Caco-2 (cell line): ENCODE results near the gene DSTN. TPM values are rescaled to one million over a fixed set of nuclear protein-coding genes. Genes with fewer than 3 reads are reported as not detected.
A peak's percentile ranks its signal among the peaks of the same experiment; 100 is the strongest.

Source experiments
- BruUV-seq: library from RNA; stranded (reverse); fragments of 400-500 nt; replicated peaks from 2 replicates; lab custom pipeline; 2021; lab: Mats Ljungman, UMichigan
- CTCF ChIA-PET: fragments of 300-600 bp; sonication (Branson Sonifier 250); formaldehyde crosslinking; loops from one replicate; lab custom pipeline; 2022; ENCODE audit warnings: antibody characterized with exemption; lab: Charles Lee
- POLR2A ChIA-PET: fragments of 300-600 bp; sonication (Branson Sonifier 250); formaldehyde crosslinking; loops from one replicate; lab custom pipeline; 2022; ENCODE audit warnings: antibody characterized with exemption; lab: Charles Lee
- DNase-seq, 2 experiments: peaks; one replicate each; pipeline versions ENCODE4 v3.0.0 to v3.0.0-alpha.2; 2020 to 2022
- H3K27me3 ChIP-seq: replicated peaks from 2 replicates; pipeline ENCODE4 v1.6.0; 2011; ENCODE audit warnings: low read length; ENCODE audit not compliant: control insufficient read depth, insufficient read depth
- H3K36me3 ChIP-seq: 2 replicates; pipeline ENCODE4 v1.5.1; 2011; ENCODE audit warnings: low read length; ENCODE audit not compliant: control insufficient read depth, insufficient read depth
- H3K4me1 ChIP-seq: fragments of 250-450 bp; sonication (Bioruptor Pico); 2 replicates; pipeline ENCODE4 v1.5.1; 2020; ENCODE audit warnings: mild to moderate bottlenecking
- H3K4me3 ChIP-seq: 2 replicates; pipeline ENCODE4 v1.5.1; 2011; ENCODE audit warnings: low read depth, mild to moderate bottlenecking, control low read depth, low read length
- H3K9me3 ChIP-seq: fragments of 250-450 bp; sonication (Bioruptor Pico); 2 replicates; pipeline ENCODE4 v1.5.1; 2020; ENCODE audit warnings: mild to moderate bottlenecking, moderate library complexity
- H3K27ac Mint-ChIP-seq: one replicate; pipeline ENCODE4 v1.8.0; 2022; ENCODE audit warnings: mixed read lengths; ENCODE audit not compliant: unreplicated experiment
- H3K27me3 Mint-ChIP-seq: one replicate; pipeline ENCODE4 v1.8.0; 2022; ENCODE audit warnings: mixed read lengths; ENCODE audit not compliant: insufficient read depth, unreplicated experiment
- H3K36me3 Mint-ChIP-seq: one replicate; pipeline ENCODE4 v1.8.0; 2022; ENCODE audit warnings: mild to moderate bottlenecking, mixed read lengths; ENCODE audit not compliant: insufficient read depth, unreplicated experiment
- H3K4me1 Mint-ChIP-seq: one replicate; pipeline ENCODE4 v1.8.0; 2022; ENCODE audit warnings: low read depth, mixed read lengths; ENCODE audit not compliant: unreplicated experiment
- H3K4me3 Mint-ChIP-seq: one replicate; pipeline ENCODE4 v1.8.0; 2022; ENCODE audit warnings: mild to moderate bottlenecking, moderate library complexity, mixed read lengths; ENCODE audit not compliant: unreplicated experiment
- H3K9me3 Mint-ChIP-seq: one replicate; pipeline ENCODE4 v1.8.0; 2022; ENCODE audit warnings: mixed read lengths; ENCODE audit not compliant: unreplicated experiment
- CTCF ChIP-seq, 2 experiments: fragments of 200-600 bp in 1 of 2; IDR thresholded peaks; 1 replicate in 1 of 2; 2 replicates in 1 of 2; pipeline versions ENCODE4 v1.5.1 to v1.8.0; 2011 to 2022; ENCODE audit warnings: antibody characterized with exemption in 1 of 2, control low read depth in 1 of 2, inconsistent platforms in 1 of 2, low read depth in 1 of 2, low read length in 1 of 2, mild to moderate bottlenecking in 1 of 2, moderate library complexity in 1 of 2; ENCODE audit not compliant: insufficient read depth in 1 of 2, severe bottlenecking in 1 of 2, unreplicated experiment in 1 of 2
- intact Hi-C: fragments of 100-400 bp; cut with micrococcal nuclease; formaldehyde crosslinking; loops from one replicate; pipeline ENCODE4 v1.10.0; 2022; ENCODE audit not compliant: unreplicated experiment
- total RNA-seq: library from RNA; stranded (reverse); gene quantifications from 2 replicates; pipeline ENCODE4 v1.2.3, GENCODE V29; 2022

The DSTN gene
- total RNA-seq, 1 experiment from 2014 or later: 318 TPM

- CTCF ChIA-PET: no interaction called here
- no peak overlapping the region for H3K4me3 ChIP-seq
- POLR2A ChIA-PET: no interaction called here
- Mint-ChIP-seq H3K4me3 (peak overlapping the region; percentile 22), H3K27me3 (no peaks in the 10 kb centered on the region), H3K27ac (peak overlapping the region; percentile 32), H3K9me3 (no peaks in the 10 kb centered on the region), H3K36me3 (peaks cover 100% of the 10 kb centered on the region), H3K4me1 (peaks cover 5% of the 10 kb centered on the region)
- H3K4me1 ChIP-seq: 0 out of 2 replicates have a peak, but pooled peaks cover 6% of the 10 kb centered on the region
- peak in 1 of 2 experiments; percentile 36 for DNase-seq
- intact Hi-C loops: loop anchor here (1.0 kb wide), 2 partner anchors 79 to 112 kb away; no protein-coding TSS in a partner anchor
- H3K27me3 ChIP-seq: no peaks in the 10 kb centered on the region
- TF ChIP-seq CTCF (IDR thresholded peaks at IDR 0.05; ENCODE audit: insufficient read depth in 1 of 2, low read depth in 1 of 2, low read length in 1 of 2, severe bottlenecking in 1 of 2, unreplicated experiment in 1 of 2): no peak
- no peaks in the 10 kb centered on the region for H3K9me3 ChIP-seq
- H3K36me3 ChIP-seq: peaks cover 31% of the 10 kb centered on the region
- BruUV-seq: no TSS peak
Measured at GRCh38 chr20:17616480-17617211, 46.8 kb downstream of the DSTN start.

DNA sequence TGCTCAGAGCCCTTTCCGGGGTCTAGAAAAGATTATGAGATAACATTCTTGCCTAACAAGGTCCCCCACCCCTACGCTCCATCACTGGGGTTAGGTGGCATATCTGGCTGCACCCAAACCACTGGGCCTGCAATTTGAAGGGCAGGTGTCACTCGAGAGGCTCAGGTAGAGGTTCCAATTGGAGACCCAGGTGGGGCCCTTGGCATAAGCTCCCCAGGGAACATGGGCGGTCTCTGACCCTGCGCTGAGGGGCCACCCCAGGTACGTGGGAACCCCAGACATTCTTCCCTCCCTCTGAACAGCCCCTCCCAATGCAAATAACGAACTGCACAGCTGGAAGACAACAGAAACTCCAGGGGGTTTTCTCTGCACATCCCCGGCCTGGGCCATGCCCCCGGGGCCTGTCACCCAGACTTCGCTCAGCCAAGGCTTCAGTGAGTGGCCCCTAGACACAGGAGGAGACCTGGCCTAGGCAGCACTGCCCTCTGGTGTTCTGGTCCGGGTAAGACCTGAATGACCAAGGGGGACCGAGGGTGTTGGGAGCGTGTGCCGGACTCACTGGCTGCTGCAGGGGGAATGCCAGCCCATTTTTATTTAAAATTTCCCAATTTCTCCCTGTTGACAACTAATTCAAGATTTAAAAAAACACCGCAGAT is 47.5 kb downstream of the DSTN start:
- CTCF ChIA-PET: interaction anchor here (0.6 to 1.4 kb wide), 3 partner anchors 47 to 261 kb away, joined by 3 to 6 read pairs (median 5); partner anchors contain the start of gene DSTN
- BruUV-seq: no TSS peak

More for the DNA sequence above, 47.5 kb downstream of the DSTN start:
- Histone ChIP-seq H3K9me3 (no peaks in the 10 kb centered on the region), H3K4me3 (no peak overlapping the region), H3K4me1 (0 out of 2 replicates have a peak, but pooled peaks cover 6% of the 10 kb centered on the region), H3K27me3 (no peaks in the 10 kb centered on the region), H3K36me3 (peaks cover 32% of the 10 kb centered on the region)
- Mint-ChIP-seq H3K27ac (peak overlapping the region; percentile 60), H3K27me3 (no peaks in the 10 kb centered on the region), H3K4me1 (peaks cover 5% of the 10 kb centered on the region), H3K9me3 (no peaks in the 10 kb centered on the region), H3K36me3 (peaks cover 100% of the 10 kb centered on the region), H3K4me3 (no peak overlapping the region)
- POLR2A ChIA-PET: interaction anchor here (0.8 kb wide), 1 partner anchor 48 kb away, joined by 3 read pairs; the partner anchor contains the start of gene DSTN
- peak; percentile 69 to 73 for DNase-seq
- intact Hi-C loops: loop anchor here (1.0 kb wide), 2 partner anchors 80 to 113 kb away; no protein-coding TSS in a partner anchor
- TF ChIP-seq CTCF (IDR thresholded peaks at IDR 0.05; ENCODE audit: insufficient read depth in 1 of 2, low read depth in 1 of 2, low read length in 1 of 2, severe bottlenecking in 1 of 2, unreplicated experiment in 1 of 2): peak; percentile 45 to 68
